ENCODE measurements around the gene KIF13A. TPM values are rescaled to one million over a fixed set of nuclear protein-coding genes. Genes with fewer than 3 reads are reported as not detected.

KIF13A gene
- total RNA-seq, 1 experiment from 2014 or later: 52.2 TPM

GRCh38 chr6:17870300-17871188, 116.9 kb downstream of the KIF13A start:
- H3K27me3 ChIP-seq (ENCODE audit: insufficient read depth, low read depth): no peaks in the 10 kb centered on the region
- H3K4me2 ChIP-seq: no peak overlapping the region
- CTCF ChIA-PET: interaction anchor here (0.6 kb wide), 1 partner anchor 1403 kb away, joined by 4 read pairs; no protein-coding TSS in a partner anchor
- POLR2A ChIA-PET (ENCODE audit: unreplicated experiment): interaction anchor here (0.7 kb wide), 1 partner anchor 280 kb away, joined by 4 read pairs; no protein-coding TSS in a partner anchor
- H4K20me1 ChIP-seq (ENCODE audit: insufficient read depth): no peaks in the 10 kb centered on the region
- intact Hi-C loops (cut with micrococcal nuclease; ENCODE audit: unreplicated experiment): no loop called here
- no peak for DNase-seq
- H3K4me3 ChIP-seq: no peak overlapping the region
- H3K9me2 ChIP-seq (ENCODE audit: insufficient read depth): no peaks in the 10 kb centered on the region
- no peaks in the 10 kb centered on the region for H3K36me3 ChIP-seq (ENCODE audit: low read depth)
- no TSS peak for BruUV-seq (replicated peaks)
- H2AFZ ChIP-seq: no peak overlapping the region
- H3K27ac ChIP-seq: no peak overlapping the region
- H3K4me1 ChIP-seq (replicated peaks; ENCODE audit: insufficient read depth): peaks cover 39% of the 10 kb centered on the region
- no peak for TF ChIP-seq EZH2 (IDR thresholded peaks at IDR 0.05; ENCODE audit: low read depth)
- TF ChIP-seq CTCF (conservative IDR thresholded peaks at IDR 0.05): no peak
- peaks cover 14% of the 10 kb centered on the region; the same call in 1 of the 2 replicates for H3K79me2 ChIP-seq (ENCODE audit: low read depth)
- H3F3A ChIP-seq (ENCODE audit: insufficient read depth, low read depth): peaks cover 33% of the 10 kb centered on the region
- H3K9me3 ChIP-seq (ENCODE audit: insufficient read depth, low read depth): no peaks in the 10 kb centered on the region

GRCh38 chr6:17869753-17870050, 117.7 kb downstream of the KIF13A start:
- Histone ChIP-seq H3K4me2 (no peak overlapping the region), H3K4me3 (no peak overlapping the region)
- CTCF ChIA-PET: no interaction called here

GRCh38 chr6:17869010-17869752, 118.3 kb downstream of the KIF13A start:
- no peak for TF ChIP-seq CTCF (conservative IDR thresholded peaks at IDR 0.05)
- no peak for TF ChIP-seq EZH2 (IDR thresholded peaks at IDR 0.05; ENCODE audit: low read depth)
- intact Hi-C loops (cut with micrococcal nuclease; ENCODE audit: unreplicated experiment): loop anchor here (5.0 kb wide), 1 partner anchor 173 kb away; no protein-coding TSS in a partner anchor
- H2AFZ ChIP-seq: no peak overlapping the region

More at GRCh38 chr6:17869753-17870050, 117.7 kb downstream of the KIF13A start:
- H4K20me1 ChIP-seq (ENCODE audit: insufficient read depth): no peaks in the 10 kb centered on the region
- DNase-seq: no peak
- POLR2A ChIA-PET (ENCODE audit: unreplicated experiment): no interaction called here
- H3K36me3 ChIP-seq (ENCODE audit: low read depth): no peaks in the 10 kb centered on the region
- H3K4me1 ChIP-seq (replicated peaks; ENCODE audit: insufficient read depth): peaks cover 42% of the 10 kb centered on the region
- intact Hi-C loops (cut with micrococcal nuclease; ENCODE audit: unreplicated experiment): loop anchor here (5.0 kb wide), 1 partner anchor 173 kb away; no protein-coding TSS in a partner anchor
- H3K27ac ChIP-seq: no peak overlapping the region
- H3K27me3 ChIP-seq (ENCODE audit: insufficient read depth, low read depth): no peaks in the 10 kb centered on the region
- no peaks in the 10 kb centered on the region for H3K9me2 ChIP-seq (ENCODE audit: insufficient read depth)
- no peak overlapping the region for H2AFZ ChIP-seq
- BruUV-seq (replicated peaks): no TSS peak
- peaks cover 34% of the 10 kb centered on the region for H3F3A ChIP-seq (ENCODE audit: insufficient read depth, low read depth)
- H3K9me3 ChIP-seq (ENCODE audit: insufficient read depth, low read depth): no peaks in the 10 kb centered on the region
- no peak for TF ChIP-seq EZH2 (IDR thresholded peaks at IDR 0.05; ENCODE audit: low read depth)
- peaks cover 10% of the 10 kb centered on the region; the same call in 1 of the 2 replicates for H3K79me2 ChIP-seq (ENCODE audit: low read depth)

More at GRCh38 chr6:17869010-17869752, 118.3 kb downstream of the KIF13A start:
- DNase-seq: no peak
- Histone ChIP-seq H3K27me3 (ENCODE audit: insufficient read depth, low read depth) (no peaks in the 10 kb centered on the region), H3K27ac (no peak overlapping the region), H3K9me2 (ENCODE audit: insufficient read depth) (no peaks in the 10 kb centered on the region), H3K4me1 (replicated peaks; ENCODE audit: insufficient read depth) (peaks cover 48% of the 10 kb centered on the region), H3K79me2 (ENCODE audit: low read depth) (peaks cover 10% of the 10 kb centered on the region; the same call in 1 of the 2 replicates), H3K36me3 (ENCODE audit: low read depth) (no peaks in the 10 kb centered on the region), H4K20me1 (ENCODE audit: insufficient read depth) (no peaks in the 10 kb centered on the region), H3K4me2 (no peak overlapping the region), H3F3A (ENCODE audit: insufficient read depth, low read depth) (peaks cover 40% of the 10 kb centered on the region), H3K4me3 (no peak overlapping the region), H3K9me3 (ENCODE audit: insufficient read depth, low read depth) (no peaks in the 10 kb centered on the region)
- no TSS peak for BruUV-seq (replicated peaks)
- CTCF ChIA-PET: no interaction called here
- POLR2A ChIA-PET (ENCODE audit: unreplicated experiment): interaction anchor here (0.5 kb wide), 1 partner anchor 261 kb away, joined by 4 read pairs; no protein-coding TSS in a partner anchor
